Retinal pigment epithelial cell (primary cell): ENCODE measurements around the gene EZH1.

Experiments used
- DNase-seq: peaks from one replicate; pipeline ENCODE4 v3.0.0-alpha.2; 2010; ENCODE audit warnings: low read depth
- H3K4me3 ChIP-seq: 2 replicates; pipeline ENCODE4 v1.5.1; 2011; ENCODE audit warnings: mild to moderate bottlenecking, low read length, control low read depth, moderate library complexity
- TF ChIP-seq, protein P1 (sequence below): conservative IDR thresholded peaks from 2 replicates; pipeline ENCODE4 v1.5.1; 2011; ENCODE audit warnings: low read depth, low read length, control low read depth, inconsistent platforms

EZH1 gene

DNA sequence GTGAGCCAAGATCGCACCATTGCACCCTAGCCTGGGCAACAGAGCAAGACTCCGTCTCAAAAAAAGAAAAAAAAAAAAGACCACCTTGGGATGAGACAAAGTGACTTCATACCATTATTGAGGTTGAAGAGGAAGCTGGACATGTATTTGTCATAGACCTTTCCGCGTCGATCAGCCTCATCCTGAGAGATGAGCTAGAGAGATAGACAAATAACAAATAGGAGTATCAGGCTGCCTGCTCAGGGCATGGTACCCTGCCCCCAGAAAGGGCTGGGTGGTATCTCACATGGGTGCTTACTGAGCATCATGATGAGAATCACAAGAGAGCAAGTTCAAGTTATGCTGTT lies 40.4 kb downstream of the EZH1 start:
- no peak for DNase-seq
- TF ChIP-seq, protein P1, sequence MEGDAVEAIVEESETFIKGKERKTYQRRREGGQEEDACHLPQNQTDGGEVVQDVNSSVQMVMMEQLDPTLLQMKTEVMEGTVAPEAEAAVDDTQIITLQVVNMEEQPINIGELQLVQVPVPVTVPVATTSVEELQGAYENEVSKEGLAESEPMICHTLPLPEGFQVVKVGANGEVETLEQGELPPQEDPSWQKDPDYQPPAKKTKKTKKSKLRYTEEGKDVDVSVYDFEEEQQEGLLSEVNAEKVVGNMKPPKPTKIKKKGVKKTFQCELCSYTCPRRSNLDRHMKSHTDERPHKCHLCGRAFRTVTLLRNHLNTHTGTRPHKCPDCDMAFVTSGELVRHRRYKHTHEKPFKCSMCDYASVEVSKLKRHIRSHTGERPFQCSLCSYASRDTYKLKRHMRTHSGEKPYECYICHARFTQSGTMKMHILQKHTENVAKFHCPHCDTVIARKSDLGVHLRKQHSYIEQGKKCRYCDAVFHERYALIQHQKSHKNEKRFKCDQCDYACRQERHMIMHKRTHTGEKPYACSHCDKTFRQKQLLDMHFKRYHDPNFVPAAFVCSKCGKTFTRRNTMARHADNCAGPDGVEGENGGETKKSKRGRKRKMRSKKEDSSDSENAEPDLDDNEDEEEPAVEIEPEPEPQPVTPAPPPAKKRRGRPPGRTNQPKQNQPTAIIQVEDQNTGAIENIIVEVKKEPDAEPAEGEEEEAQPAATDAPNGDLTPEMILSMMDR: no peak
- no peak overlapping the region for H3K4me3 ChIP-seq

- no peak overlapping the region for H3K4me3 ChIP-seq
- TF ChIP-seq, protein P1: no peak
- no peak for DNase-seq
Observed at GRCh38 chr17:42702446-42702845, 42.4 kb downstream of the EZH1 start.

GRCh38 chr17:42700586-42701289 lies 44.1 kb downstream of the EZH1 start:
- no peak for DNase-seq
- H3K4me3 ChIP-seq: no peak overlapping the region
- TF ChIP-seq, protein P1: no peak

DNA sequence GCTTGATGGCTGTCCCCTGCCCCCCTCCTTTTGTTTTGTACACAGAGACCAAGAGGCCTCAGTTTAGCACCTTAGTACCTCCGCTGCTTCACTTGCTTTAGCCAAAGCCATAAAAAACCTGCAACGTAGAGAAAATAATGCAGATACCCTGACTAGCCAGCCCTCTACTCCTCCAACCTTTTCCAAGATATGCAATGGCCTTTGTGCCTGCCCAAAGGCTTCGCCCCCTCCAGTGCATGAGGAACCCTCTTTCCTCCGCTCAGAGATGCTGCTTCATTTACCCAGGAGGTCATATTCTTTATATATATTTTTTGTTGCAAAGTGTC lies 45.5 kb downstream of the EZH1 start:
- H3K4me3 ChIP-seq: no peak overlapping the region
- DNase-seq: no peak
- TF ChIP-seq, protein P1: no peak

DNA sequence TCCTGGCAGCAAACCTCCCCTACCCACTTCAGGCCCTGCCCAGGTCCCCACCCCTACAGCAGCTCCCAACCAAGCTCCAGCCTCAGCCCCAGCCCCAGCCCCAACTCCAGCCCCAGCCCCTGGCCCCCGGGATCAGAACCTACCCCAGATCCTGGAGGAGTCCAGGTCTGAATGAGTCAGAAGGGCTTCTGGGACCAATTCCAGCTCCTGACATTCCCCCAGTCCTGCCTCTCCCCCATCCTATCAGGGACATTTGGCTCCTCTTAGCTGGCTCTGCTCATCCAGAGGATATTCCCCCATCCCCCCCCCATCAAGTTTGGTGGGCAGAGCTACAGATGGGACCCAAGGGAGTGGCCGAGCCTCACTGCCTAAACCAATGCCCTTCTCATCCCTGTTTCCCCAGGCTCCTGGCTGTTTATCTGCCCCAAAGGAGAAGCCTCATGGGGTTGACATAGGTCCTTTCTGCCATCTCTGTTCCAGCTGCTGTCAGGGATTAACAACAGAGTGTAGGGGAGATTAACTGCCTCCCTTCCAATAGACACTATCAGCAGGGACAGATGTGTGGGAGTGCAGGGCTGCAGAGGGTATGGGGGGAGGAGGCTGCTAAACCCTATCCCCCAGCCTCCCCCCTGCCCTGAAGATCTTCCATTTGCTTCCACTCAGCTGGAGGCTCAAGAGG lies 46.0 kb downstream of the EZH1 start:
- DNase-seq: no peak
- TF ChIP-seq, protein P1: no peak
- no peak overlapping the region for H3K4me3 ChIP-seq

- TF ChIP-seq, protein P1: no peak
- no peak overlapping the region for H3K4me3 ChIP-seq
- DNase-seq: no peak
Observed at GRCh38 chr17:42697108-42697811, 47.6 kb downstream of the EZH1 start.
